ENCODE results near the gene AHDC1.

AHDC1 gene

GRCh38 chr1:27596261-27596660, 7.7 kb downstream of the AHDC1 start:
- DNase-seq (ENCODE audit: low read depth in 2 of 2) = no peak
- H3K4me3 ChIP-seq (replicated peaks in 1 of 2; ENCODE audit: low read depth in 2 of 2, low read length in 2 of 2) = no peak overlapping the region
- no peak for TF ChIP-seq CTCF (IDR thresholded peaks at IDR 0.05; ENCODE audit: low read depth, low read length)

- DNase-seq (ENCODE audit: low read depth in 2 of 2) = no peak
- TF ChIP-seq CTCF (IDR thresholded peaks at IDR 0.05; ENCODE audit: low read depth, low read length) = no peak
- H3K4me3 ChIP-seq (replicated peaks in 1 of 2; ENCODE audit: low read depth in 2 of 2, low read length in 2 of 2) = no peak overlapping the region
Observed at GRCh38 chr1:27595597-27595996, 8.3 kb downstream of the AHDC1 start.

GRCh38 chr1:27594564-27595510, 9.1 kb downstream of the AHDC1 start:
- DNase-seq (ENCODE audit: low read depth in 2 of 2) = no peak
- TF ChIP-seq CTCF (IDR thresholded peaks at IDR 0.05; ENCODE audit: low read depth, low read length) = no peak
- H3K4me3 ChIP-seq (replicated peaks in 1 of 2; ENCODE audit: low read depth in 2 of 2, low read length in 2 of 2) = no peak overlapping the region

- DNase-seq (ENCODE audit: low read depth in 2 of 2) = no peak
- TF ChIP-seq CTCF (IDR thresholded peaks at IDR 0.05; ENCODE audit: low read depth, low read length) = no peak
- no peak overlapping the region for H3K4me3 ChIP-seq (replicated peaks in 1 of 2; ENCODE audit: low read depth in 2 of 2, low read length in 2 of 2)
Observed at GRCh38 chr1:27593678-27594563, 10.0 kb downstream of the AHDC1 start.

- no peak for DNase-seq (ENCODE audit: low read depth in 2 of 2)
- no peak for TF ChIP-seq CTCF (IDR thresholded peaks at IDR 0.05; ENCODE audit: low read depth, low read length)
- no peak overlapping the region for H3K4me3 ChIP-seq (replicated peaks in 1 of 2; ENCODE audit: low read depth in 2 of 2, low read length in 2 of 2)
Observed at GRCh38 chr1:27592931-27593677, 10.8 kb downstream of the AHDC1 start.

- TF ChIP-seq CTCF (IDR thresholded peaks at IDR 0.05; ENCODE audit: low read depth, low read length) = no peak
- DNase-seq (ENCODE audit: low read depth in 2 of 2) = no peak
- H3K4me3 ChIP-seq (replicated peaks in 1 of 2; ENCODE audit: low read depth in 2 of 2, low read length in 2 of 2) = no peak overlapping the region
Observed at GRCh38 chr1:27592232-27592930, 11.6 kb downstream of the AHDC1 start.

All from cardiac fibroblast (primary cell).